Sigmoid colon (tissue), 7 donors: Measurements from ENCODE around the gene ACVR1. TPM values are rescaled to one million over a fixed set of nuclear protein-coding genes. Genes with fewer than 3 reads are reported as not detected.

ENCODE experiments used
- DNase-seq: peaks from one replicate; pipeline ENCODE4 v3.0.0-alpha.2; 2019
- H3K27ac ChIP-seq, 4 donors: fragments of 200-600 bp; sonication (generic); one replicate each; pipeline ENCODE4 v1.5.1; 2016 to 2019; ENCODE audit warnings: mild to moderate bottlenecking in 1 of 4
- H3K27me3 ChIP-seq, 3 donors: fragments of 200-600 bp; sonication (generic); one replicate each; pipeline ENCODE4 v1.5.1; 2019; ENCODE audit warnings: mild to moderate bottlenecking in 1 of 3
- H3K36me3 ChIP-seq, 4 donors: fragments of 200-600 bp; sonication (generic); one replicate each; pipeline ENCODE4 v1.5.1; 2016 to 2019
- H3K4me1 ChIP-seq, 4 donors: fragments of 200-600 bp; sonication (generic); one replicate each; pipeline ENCODE4 v1.5.1; 2017 to 2019
- H3K4me3 ChIP-seq, 4 donors: fragments of 200-600 bp; sonication (generic); one replicate each; pipeline ENCODE4 v1.5.1; 2017 to 2019; ENCODE audit warnings: mild to moderate bottlenecking in 2 of 4, moderate library complexity in 1 of 4
- H3K9me3 ChIP-seq, 4 donors: fragments of 200-600 bp in 3 of 4; sonication (generic) in 3 of 4; one replicate each; pipeline versions ENCODE4 v1.5.1 to v1.6.1; 2013 to 2019
- EP300 ChIP-seq, 4 donors: sonication (generic); formaldehyde crosslinking; IDR thresholded peaks; one replicate each; pipeline ENCODE4 v1.6.1; 2017; ENCODE audit warnings: antibody characterized with exemption in 4 of 4
- POLR2A ChIP-seq, 2 donors: fragments of 450-650 bp; IDR thresholded peaks; one replicate each; pipeline ENCODE4 v1.6.1; 2016; ENCODE audit warnings: antibody characterized with exemption in 2 of 2, mild to moderate bottlenecking in 2 of 2, moderate library complexity in 2 of 2
- POLR2AphosphoS5 ChIP-seq, 4 donors: sonication (generic); formaldehyde crosslinking; IDR thresholded peaks; one replicate each; pipeline ENCODE4 v1.6.1; 2017; ENCODE audit warnings: antibody characterized with exemption in 4 of 4
- WGBS, 2 donors: extraction: QIAGEN DNeasy Blood & Tissue Kit; methylation state at CpG; one replicate each; pipeline ENCODE4 v1.1.7; 2013; 5-methylcytosine and 5-hydroxymethylcytosine counted together
- intact Hi-C: fragments of 100-400 bp; cut with DNase I; formaldehyde crosslinking; loops from one replicate; pipeline ENCODE4 v1.15.1; 2023
- polyA plus RNA-seq, 3 donors: library from polyadenylated mRNA; stranded (reverse); fragments of 200-250 nt; gene quantifications; one replicate each; pipeline ENCODE4 v1.2.3, GENCODE V29; 2013
- total RNA-seq, 4 donors: library from RNA; depleted of rRNA; stranded (reverse); fragments of >200 nt; gene quantifications; one replicate each; pipeline ENCODE4 v1.1.0, GENCODE V29; 2016
- TF ChIP-seq, protein P1 (sequence below), 4 experiments: fragments of 450-650 bp in 3 of 4; fragments of 200-600 bp in 1 of 4; IDR thresholded peaks; one replicate each; pipeline ENCODE4 v1.5.1; 2016 to 2019; ENCODE audit warnings: antibody characterized with exemption in 4 of 4, mild to moderate bottlenecking in 3 of 4, moderate library complexity in 2 of 4
- donor health status: healthy with polysubstance abuse.
- donor health status: Bipolar disorder and iron deficiency.
- donor health status: healthy.

The ACVR1 gene
- total and polyA plus RNA-seq, 7 donors = 2.3 to 36.0 (median 20.0) TPM

DNA sequence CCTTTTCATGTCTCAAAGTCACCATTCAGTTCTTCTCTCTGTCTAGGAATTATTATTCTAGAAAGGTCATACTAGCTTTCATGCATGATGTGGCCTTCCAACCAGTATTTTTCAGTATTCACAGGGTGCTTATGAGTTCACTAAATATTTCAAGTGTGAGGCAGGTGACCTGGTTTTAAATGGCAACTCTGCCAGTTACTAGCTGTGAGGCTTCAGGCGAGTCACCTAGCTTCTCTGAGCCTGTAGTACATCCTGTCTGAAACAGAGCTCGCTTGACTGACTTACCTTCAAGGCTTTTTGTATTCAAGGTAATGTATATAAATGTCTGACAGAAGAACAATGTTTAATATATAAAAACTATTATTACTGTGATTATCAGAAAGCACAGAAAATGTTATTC is 19.4 kb upstream of the ACVR1 start:
- no peak for DNase-seq
- no peak for TF ChIP-seq POLR2AphosphoS5 (IDR thresholded peaks at IDR 0.05)
- TF ChIP-seq EP300 (IDR thresholded peaks at IDR 0.05) = no peak
- TF ChIP-seq POLR2A (IDR thresholded peaks at IDR 0.05) = no peak

DNA sequence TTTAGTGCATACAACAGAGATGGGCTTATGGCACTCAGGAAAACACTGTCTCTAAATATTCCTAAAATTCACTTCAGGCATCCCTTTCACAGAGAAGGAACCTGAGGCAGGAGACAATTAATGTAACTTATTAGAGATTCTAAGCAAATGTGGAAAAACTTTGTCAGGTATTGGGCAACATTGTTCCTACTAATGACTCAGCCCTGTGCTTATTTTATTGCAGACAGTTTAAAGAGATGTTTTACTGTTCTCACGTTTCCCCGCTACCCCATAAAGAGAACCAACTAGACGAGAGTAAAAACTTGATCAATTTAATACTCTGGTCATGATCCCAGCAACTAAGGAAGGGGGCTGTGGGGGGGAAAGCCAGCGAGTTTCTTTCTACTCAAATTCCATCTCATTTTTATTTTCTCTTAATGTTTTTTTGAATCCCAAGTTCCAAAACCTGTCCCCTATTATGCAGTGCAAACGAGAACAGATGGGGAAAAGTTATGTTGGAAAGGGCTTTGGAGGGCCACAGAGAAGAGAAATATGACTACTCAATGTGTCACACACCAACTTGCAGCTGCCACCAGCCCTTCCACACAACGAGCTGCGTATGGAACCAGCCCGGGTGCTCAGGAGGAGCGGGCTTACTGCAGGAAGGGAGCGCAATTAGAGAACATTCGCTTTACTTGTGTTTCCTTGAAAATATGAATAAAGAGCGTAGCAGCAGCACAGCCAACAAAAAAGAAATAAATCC is 18.7 kb upstream of the ACVR1 start:
- Histone ChIP-seq H3K27ac (no peak overlapping the region), H3K4me1 (peaks cover 0 to 13% (median 9%) of the 10 kb centered on the region in 4 donors), H3K27me3 (no peaks in the 10 kb centered on the region), H3K9me3 (no peaks in the 10 kb centered on the region), H3K36me3 (no peaks in the 10 kb centered on the region), H3K4me3 (no peak overlapping the region)
- intact Hi-C loops = no loop called here
- 85 to 86% methylated on average over 12 of the region's 12 CpGs for WGBS, 2 donors
- TF ChIP-seq, protein P1, sequence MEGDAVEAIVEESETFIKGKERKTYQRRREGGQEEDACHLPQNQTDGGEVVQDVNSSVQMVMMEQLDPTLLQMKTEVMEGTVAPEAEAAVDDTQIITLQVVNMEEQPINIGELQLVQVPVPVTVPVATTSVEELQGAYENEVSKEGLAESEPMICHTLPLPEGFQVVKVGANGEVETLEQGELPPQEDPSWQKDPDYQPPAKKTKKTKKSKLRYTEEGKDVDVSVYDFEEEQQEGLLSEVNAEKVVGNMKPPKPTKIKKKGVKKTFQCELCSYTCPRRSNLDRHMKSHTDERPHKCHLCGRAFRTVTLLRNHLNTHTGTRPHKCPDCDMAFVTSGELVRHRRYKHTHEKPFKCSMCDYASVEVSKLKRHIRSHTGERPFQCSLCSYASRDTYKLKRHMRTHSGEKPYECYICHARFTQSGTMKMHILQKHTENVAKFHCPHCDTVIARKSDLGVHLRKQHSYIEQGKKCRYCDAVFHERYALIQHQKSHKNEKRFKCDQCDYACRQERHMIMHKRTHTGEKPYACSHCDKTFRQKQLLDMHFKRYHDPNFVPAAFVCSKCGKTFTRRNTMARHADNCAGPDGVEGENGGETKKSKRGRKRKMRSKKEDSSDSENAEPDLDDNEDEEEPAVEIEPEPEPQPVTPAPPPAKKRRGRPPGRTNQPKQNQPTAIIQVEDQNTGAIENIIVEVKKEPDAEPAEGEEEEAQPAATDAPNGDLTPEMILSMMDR (IDR thresholded peaks at IDR 0.05) = no peak
- peak; percentile 27 to 68 (median 42) for TF ChIP-seq POLR2AphosphoS5 (IDR thresholded peaks at IDR 0.05)
- no peak for DNase-seq

More for the DNA sequence above, 19.4 kb upstream of the ACVR1 start:
- Histone ChIP-seq H3K36me3 (no peaks in the 10 kb centered on the region), H3K9me3 (no peaks in the 10 kb centered on the region), H3K4me3 (no peak overlapping the region), H3K27me3 (no peaks in the 10 kb centered on the region), H3K4me1 (peaks cover 0 to 13% (median 9%) of the 10 kb centered on the region in 4 donors), H3K27ac (no peak overlapping the region)
- 83 to 91% methylated on average over 2 of the region's 2 CpGs for WGBS, 2 donors
- intact Hi-C loops = no loop called here

DNA sequence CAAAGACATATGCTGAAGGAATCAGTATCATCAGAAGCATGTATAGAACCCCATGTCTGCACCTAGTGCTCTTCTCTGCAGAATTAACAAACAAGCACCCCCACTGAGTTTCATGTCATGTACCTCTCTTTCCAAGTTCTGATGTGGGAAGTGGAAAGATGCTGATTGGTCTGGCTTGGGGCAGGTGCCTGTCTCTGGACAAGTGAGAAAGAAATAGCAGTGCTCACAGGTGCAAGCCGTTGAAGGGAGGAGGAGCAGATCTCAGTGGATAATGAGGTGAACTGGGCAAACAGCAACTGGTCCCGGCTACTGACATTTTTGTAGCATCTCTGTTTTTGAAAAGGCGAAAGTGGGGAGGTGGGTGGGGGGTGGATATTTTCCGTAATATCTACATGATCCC is 17.5 kb upstream of the ACVR1 start:
- WGBS, 2 donors = 87 to 92% methylated on average over 4 of the region's 4 CpGs
- TF ChIP-seq, protein P1 (IDR thresholded peaks at IDR 0.05) = no peak
- no peak for TF ChIP-seq EP300 (IDR thresholded peaks at IDR 0.05)
- no peak for TF ChIP-seq POLR2AphosphoS5 (IDR thresholded peaks at IDR 0.05)
- TF ChIP-seq POLR2A (IDR thresholded peaks at IDR 0.05) = no peak
- H3K9me3 ChIP-seq = no peaks in the 10 kb centered on the region
- no peaks in the 10 kb centered on the region for H3K27me3 ChIP-seq
- peaks cover 0 to 13% (median 9%) of the 10 kb centered on the region in 4 donors for H3K4me1 ChIP-seq
- H3K4me3 ChIP-seq = no peak overlapping the region
- H3K36me3 ChIP-seq = no peaks in the 10 kb centered on the region
- intact Hi-C loops = no loop called here
- DNase-seq = no peak
- H3K27ac ChIP-seq = no peak overlapping the region

DNA sequence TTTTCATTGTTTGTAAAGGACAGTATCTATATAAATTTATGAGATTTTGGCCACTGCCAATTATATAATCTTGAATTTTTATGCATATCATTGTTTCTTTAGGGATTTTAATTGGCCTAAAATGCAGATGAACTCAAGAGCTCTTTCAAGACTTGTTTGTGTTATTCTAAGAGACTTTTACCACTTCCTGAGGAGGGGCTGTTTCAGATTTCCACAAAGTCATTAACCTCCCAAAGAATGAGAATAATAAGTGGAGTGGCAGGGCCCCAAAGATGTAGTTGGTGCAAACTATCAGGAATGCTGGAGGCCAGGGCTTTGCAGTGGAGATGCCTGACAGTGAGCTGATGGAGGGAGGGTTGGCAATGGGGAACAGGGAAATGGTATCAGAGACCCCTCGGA is 15.5 kb upstream of the ACVR1 start:
- 89 to 91% methylated on average over 1 of the region's 1 CpG for WGBS, 2 donors
- no peaks in the 10 kb centered on the region for H3K9me3 ChIP-seq
- no peak for DNase-seq
- no peak overlapping the region for H3K4me3 ChIP-seq
- intact Hi-C loops = no loop called here
- TF ChIP-seq EP300 (IDR thresholded peaks at IDR 0.05) = no peak
- H3K36me3 ChIP-seq = no peaks in the 10 kb centered on the region
- peaks cover 0 to 10% (median 9%) of the 10 kb centered on the region in 4 donors for H3K4me1 ChIP-seq
- H3K27me3 ChIP-seq = no peaks in the 10 kb centered on the region
- H3K27ac ChIP-seq = no peak overlapping the region

DNA sequence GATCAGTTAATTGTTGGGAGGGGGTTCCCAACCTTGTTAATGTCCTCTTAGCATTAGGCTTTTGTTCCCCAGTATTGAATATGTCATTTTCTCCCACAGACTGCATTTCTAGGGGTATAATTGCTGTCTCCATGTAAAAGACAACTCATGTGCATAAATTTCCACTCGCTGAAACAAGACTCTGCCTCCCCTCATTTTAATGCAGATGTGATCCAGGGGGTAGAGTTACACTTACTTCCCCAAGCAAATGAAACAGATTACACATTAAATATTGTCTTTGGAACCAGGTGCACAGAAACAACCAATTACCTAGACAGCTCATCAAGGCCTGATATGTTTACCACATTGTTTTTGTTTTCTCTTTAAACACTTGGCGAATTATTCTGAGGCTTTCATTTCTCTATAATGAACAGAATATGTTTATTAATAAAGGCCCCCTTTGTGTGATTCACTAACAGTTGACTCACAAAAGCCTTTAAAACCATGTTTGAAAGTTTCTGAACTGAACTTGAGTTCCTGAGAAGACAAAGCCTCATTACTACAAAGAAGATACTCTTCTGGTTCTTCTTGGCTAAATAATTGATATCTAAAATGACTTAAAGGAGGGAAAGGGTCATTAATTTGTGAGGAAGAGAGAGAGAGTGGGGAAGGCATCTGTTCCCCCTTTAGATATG is 15.0 kb upstream of the ACVR1 start:
- Histone ChIP-seq H3K27ac (no peak overlapping the region), H3K4me3 (no peak overlapping the region), H3K36me3 (no peaks in the 10 kb centered on the region), H3K27me3 (no peaks in the 10 kb centered on the region), H3K4me1 (peaks cover 0 to 10% (median 9%) of the 10 kb centered on the region in 4 donors), H3K9me3 (no peaks in the 10 kb centered on the region)
- intact Hi-C loops = no loop called here
- 89 to 92% methylated on average over 2 of the region's 2 CpGs for WGBS, 2 donors
- DNase-seq = no peak
- no peak for TF ChIP-seq EP300 (IDR thresholded peaks at IDR 0.05)
- TF ChIP-seq, protein P1 (IDR thresholded peaks at IDR 0.05) = no peak
- no peak for TF ChIP-seq POLR2A (IDR thresholded peaks at IDR 0.05)
- TF ChIP-seq POLR2AphosphoS5 (IDR thresholded peaks at IDR 0.05) = no peak
